Colonic mucosa (tissue), 4 donors: Measurements from ENCODE around the gene BBS5. TPM values are rescaled to one million over a fixed set of nuclear protein-coding genes. Genes with fewer than 3 reads are reported as not detected.
A peak's percentile ranks its signal among the peaks of the same experiment; 100 is the strongest.
"Not testable (repeated sequence)": the region's sequence is repeated elsewhere in the genome, so short reads cannot be mapped to it uniquely, and the experiment has no call there.

ENCODE experiments used
- DNase-seq: peaks from one replicate; pipeline ENCODE4 v3.0.0-alpha.2; 2020
- H3K27ac ChIP-seq: fragments of 200-600 bp; one replicate; pipeline ENCODE4 v1.8.0; 2021
- H3K27me3 ChIP-seq: fragments of 200-600 bp; one replicate; pipeline ENCODE4 v1.8.0; 2021
- H3K36me3 ChIP-seq: fragments of 200-600 bp; one replicate; pipeline ENCODE4 v1.8.0; 2021
- H3K4me1 ChIP-seq: fragments of 200-600 bp; one replicate; pipeline ENCODE4 v1.8.0; 2021; ENCODE audit warnings: mild to moderate bottlenecking
- H3K4me3 ChIP-seq: fragments of 200-600 bp; one replicate; pipeline ENCODE4 v1.8.0; 2021
- H3K9ac ChIP-seq, 2 donors: one replicate each; pipeline ENCODE4 v1.7.0; 2013; ENCODE audit warnings: control low read depth in 2 of 2, low read depth in 2 of 2, low read length in 2 of 2
- H3K9me3 ChIP-seq: fragments of 200-600 bp; one replicate; pipeline ENCODE4 v1.8.0; 2021
- CTCF ChIP-seq: fragments of 200-600 bp; IDR thresholded peaks from one replicate; pipeline ENCODE4 v1.8.0; 2022; ENCODE audit warnings: antibody characterized with exemption, mild to moderate bottlenecking
- intact Hi-C: fragments of 100-400 bp; cut with DNase I; formaldehyde crosslinking; loops from one replicate; pipeline ENCODE4 v1.14.1; 2022
- total RNA-seq, 2 donors: library from RNA; stranded (reverse); fragmentation: NEBNext Ultra II Directional in 1 of 2; extraction: Animal tissue kit (Norgen Biotek cat#: 25700) in 1 of 2; gene quantifications; one replicate each; pipeline ENCODE4 v1.2.1, GENCODE V29; 2021
- donor health status: healthy.
- donor health status: DM: no; HTN: no; CAD: no.
- donor health status: DM: no; HTN: no; CAD: no.

The BBS5 gene
- total RNA-seq, 2 donors from 2014 or later: 1.9 to 2.4 TPM

DNA sequence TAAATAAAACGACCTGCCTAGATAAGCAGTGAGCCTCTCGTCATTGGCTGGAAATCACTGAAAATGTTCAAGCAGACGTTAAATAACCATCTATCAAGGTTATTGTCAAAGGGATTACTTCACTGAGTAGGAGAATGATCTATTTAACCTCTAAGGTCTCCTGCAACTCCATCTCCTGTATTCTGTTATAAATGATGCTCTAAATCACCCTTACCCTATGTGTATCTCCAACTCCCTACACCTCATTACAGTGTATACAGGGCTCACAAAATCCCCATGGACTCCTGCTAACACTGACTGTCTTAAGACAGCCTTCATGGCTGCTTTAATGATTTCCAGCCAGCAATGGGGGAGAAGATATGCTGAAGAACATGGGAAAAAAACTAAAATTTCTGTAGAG, 31.0 kb upstream of the BBS5 start:
- Histone ChIP-seq H3K4me1 (no peaks in the 10 kb centered on the region), H3K27ac (no peak overlapping the region), H3K36me3 (no peaks in the 10 kb centered on the region), H3K9me3 (no peaks in the 10 kb centered on the region), H3K4me3 (no peak overlapping the region), H3K9ac (no peak overlapping the region), H3K27me3 (no peaks in the 10 kb centered on the region)
- intact Hi-C loops: no loop called here
- no peak for DNase-seq
- no peak for TF ChIP-seq CTCF

DNA sequence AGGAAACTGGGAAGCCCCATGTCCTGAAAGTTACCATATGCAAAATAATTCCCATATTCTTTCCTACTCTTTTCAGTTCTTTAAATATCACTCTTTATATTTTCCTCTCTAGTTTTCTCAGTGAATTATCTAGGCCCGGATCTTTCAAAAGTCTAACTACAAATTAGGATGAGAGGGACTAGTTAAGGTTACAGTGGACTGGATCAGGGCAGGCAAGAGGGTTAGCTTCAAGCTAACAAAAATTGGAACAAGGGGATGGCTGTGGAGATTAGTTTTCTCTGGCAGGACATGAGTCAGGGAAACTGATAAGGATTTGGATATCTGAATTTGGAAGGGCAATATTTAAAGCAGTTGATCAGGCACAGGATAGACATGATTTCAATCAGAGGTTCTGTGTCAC, 30.4 kb upstream of the BBS5 start:
- H3K4me1 ChIP-seq: no peaks in the 10 kb centered on the region
- intact Hi-C loops: no loop called here
- no peak overlapping the region for H3K4me3 ChIP-seq
- no peak overlapping the region for H3K9ac ChIP-seq
- no peak overlapping the region for H3K27ac ChIP-seq
- H3K27me3 ChIP-seq: no peaks in the 10 kb centered on the region
- H3K36me3 ChIP-seq: no peaks in the 10 kb centered on the region
- no peaks in the 10 kb centered on the region for H3K9me3 ChIP-seq
- DNase-seq: no peak
- TF ChIP-seq CTCF: no peak

DNA sequence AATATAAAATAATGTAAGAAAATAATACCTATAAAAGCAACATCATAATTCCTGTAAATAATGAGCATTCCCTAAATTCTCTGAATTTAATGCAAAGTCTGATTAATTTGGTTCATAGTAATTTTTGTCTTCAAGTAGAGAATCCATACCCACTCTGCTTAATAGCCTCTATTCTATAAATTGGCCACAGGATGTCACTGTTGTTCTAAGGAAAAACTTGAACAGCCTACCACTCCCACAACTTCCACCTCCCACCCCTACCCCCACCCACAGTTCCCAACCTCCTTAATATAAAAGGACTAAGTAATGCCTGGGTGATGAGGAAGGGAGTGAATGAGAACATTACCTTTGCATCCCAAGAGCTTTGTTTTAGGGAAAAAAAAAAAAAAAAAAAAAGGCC, 27.2 kb upstream of the BBS5 start:
- no peak overlapping the region for H3K9ac ChIP-seq
- no peaks in the 10 kb centered on the region for H3K4me1 ChIP-seq
- intact Hi-C loops: no loop called here
- no peak overlapping the region for H3K27ac ChIP-seq
- peak; percentile 32 for TF ChIP-seq CTCF
- no peak overlapping the region for H3K4me3 ChIP-seq
- no peaks in the 10 kb centered on the region for H3K36me3 ChIP-seq
- no peaks in the 10 kb centered on the region for H3K27me3 ChIP-seq
- no peak for DNase-seq
- no peaks in the 10 kb centered on the region for H3K9me3 ChIP-seq

- H3K27me3 ChIP-seq, intact Hi-C loops, H3K4me1 ChIP-seq, H3K9me3 ChIP-seq, H3K27ac ChIP-seq, H3K4me3 ChIP-seq, DNase-seq, H3K9ac ChIP-seq, H3K36me3 ChIP-seq: not testable (repeated sequence)
Measured at GRCh38 chr2:169453044-169453443, 26.2 kb upstream of the BBS5 start.

DNA sequence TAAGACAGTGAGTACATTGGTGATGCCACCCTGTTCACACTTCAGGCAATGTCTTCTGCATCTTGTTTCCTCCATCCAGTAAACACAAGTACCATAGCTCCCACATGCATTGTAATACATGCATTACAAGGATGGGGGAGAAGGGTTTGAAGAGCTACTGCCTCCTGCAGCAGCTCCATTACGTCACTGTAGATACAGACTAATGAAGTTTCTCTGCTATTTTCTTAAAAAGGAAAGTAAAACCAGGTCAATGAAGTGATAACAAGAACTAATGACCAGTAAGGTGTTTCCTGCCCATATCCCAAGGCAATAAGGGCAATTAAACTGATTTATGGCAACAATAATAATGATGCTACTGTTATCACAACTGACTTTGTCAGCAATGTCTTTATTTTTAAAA, 18.2 kb upstream of the BBS5 start:
- H3K4me1 ChIP-seq: no peaks in the 10 kb centered on the region
- no peak for TF ChIP-seq CTCF
- no peak overlapping the region for H3K9ac ChIP-seq
- no peaks in the 10 kb centered on the region for H3K27me3 ChIP-seq
- intact Hi-C loops: loop anchor here (10.0 kb wide), 1 partner anchor 104 kb away; no protein-coding TSS in a partner anchor
- H3K9me3 ChIP-seq: no peaks in the 10 kb centered on the region
- DNase-seq: no peak
- H3K36me3 ChIP-seq: no peaks in the 10 kb centered on the region
- no peak overlapping the region for H3K4me3 ChIP-seq
- H3K27ac ChIP-seq: no peak overlapping the region

- no peaks in the 10 kb centered on the region for H3K36me3 ChIP-seq
- DNase-seq: no peak
- H3K4me1 ChIP-seq: no peaks in the 10 kb centered on the region
- TF ChIP-seq CTCF: no peak
- H3K9me3 ChIP-seq: no peaks in the 10 kb centered on the region
- no peaks in the 10 kb centered on the region for H3K27me3 ChIP-seq
- H3K27ac ChIP-seq: no peak overlapping the region
- H3K4me3 ChIP-seq: no peak overlapping the region
- H3K9ac ChIP-seq: no peak overlapping the region
- intact Hi-C loops: loop anchor here (10.0 kb wide), 1 partner anchor 102 kb away; no protein-coding TSS in a partner anchor
Measured at GRCh38 chr2:169462896-169463695, 16.2 kb upstream of the BBS5 start.
